Measurements from ENCODE around the gene SECTM1.

SECTM1 gene

GRCh38 chr17:82311971-82312370, 21.6 kb downstream of the SECTM1 start:
- Histone ChIP-seq H3K9me3 (ENCODE audit: control insufficient read depth, low read length) (no peaks in the 10 kb centered on the region), H3K36me3 (ENCODE audit: control insufficient read depth, insufficient read depth, low read length) (no peaks in the 10 kb centered on the region), H3K27ac (ENCODE audit: insufficient read depth, low read depth, low read length, poor library complexity, severe bottlenecking) (no peak overlapping the region), H3K4me3 (ENCODE audit: insufficient read depth, low read depth, low read length) (no peak overlapping the region), H3K4me1 (ENCODE audit: control insufficient read depth, insufficient read depth, low read length) (peaks cover 11% of the 10 kb centered on the region), H3K27me3 (ENCODE audit: control insufficient read depth, insufficient read depth, low read length, poor library complexity, severe bottlenecking) (no peaks in the 10 kb centered on the region)
- 94 to 96% methylated on average over 13 of the region's 13 CpGs for WGBS, 2 experiments

DNA sequence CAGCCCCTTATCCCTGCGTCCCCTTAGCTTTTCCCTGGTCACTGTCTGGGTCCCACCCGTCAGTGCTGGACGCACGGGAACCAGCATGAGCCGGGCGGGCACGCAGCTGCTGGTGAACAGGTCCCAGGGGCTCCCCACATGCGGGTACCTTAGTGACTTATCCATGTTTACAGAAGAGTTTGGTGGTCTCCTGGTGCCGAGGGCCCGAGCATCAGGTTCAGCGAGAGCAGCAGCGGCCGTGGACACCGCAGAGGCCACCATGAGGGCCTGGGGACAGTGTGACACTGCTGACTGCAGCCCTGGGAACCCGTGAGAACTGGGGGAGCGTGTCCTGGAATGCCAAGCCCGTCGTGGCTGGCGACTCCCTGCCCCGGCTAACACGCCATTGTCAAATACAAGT, 22.7 kb downstream of the SECTM1 start:
- WGBS, 2 experiments: 90 to 92% methylated on average over 21 of the region's 21 CpGs
- peaks cover 5% of the 10 kb centered on the region for H3K4me1 ChIP-seq (ENCODE audit: control insufficient read depth, insufficient read depth, low read length)

GRCh38 chr17:82309656-82310570, 23.7 kb downstream of the SECTM1 start:
- H3K36me3 ChIP-seq (ENCODE audit: control insufficient read depth, insufficient read depth, low read length): no peaks in the 10 kb centered on the region
- WGBS, 2 experiments: 92 to 93% methylated on average over 27 of the region's 27 CpGs

More for the DNA sequence above, 22.7 kb downstream of the SECTM1 start:
- H3K27ac ChIP-seq (ENCODE audit: insufficient read depth, low read depth, low read length, poor library complexity, severe bottlenecking): no peak overlapping the region
- no peaks in the 10 kb centered on the region for H3K36me3 ChIP-seq (ENCODE audit: control insufficient read depth, insufficient read depth, low read length)
- H3K9me3 ChIP-seq (ENCODE audit: control insufficient read depth, low read length): no peaks in the 10 kb centered on the region
- H3K4me3 ChIP-seq (ENCODE audit: insufficient read depth, low read depth, low read length): no peak overlapping the region
- no peaks in the 10 kb centered on the region for H3K27me3 ChIP-seq (ENCODE audit: control insufficient read depth, insufficient read depth, low read length, poor library complexity, severe bottlenecking)

GRCh38 chr17:82305727-82306300, 27.8 kb downstream of the SECTM1 start:
- no peaks in the 10 kb centered on the region for H3K36me3 ChIP-seq (ENCODE audit: control insufficient read depth, insufficient read depth, low read length)
- peaks cover 20% of the 10 kb centered on the region for H3K4me1 ChIP-seq (ENCODE audit: control insufficient read depth, insufficient read depth, low read length)
- H3K27me3 ChIP-seq (ENCODE audit: control insufficient read depth, insufficient read depth, low read length, poor library complexity, severe bottlenecking): no peaks in the 10 kb centered on the region
- WGBS, 2 experiments: 92 to 93% methylated on average over 20 of the region's 20 CpGs
- H3K9me3 ChIP-seq (ENCODE audit: control insufficient read depth, low read length): no peaks in the 10 kb centered on the region
- H3K4me3 ChIP-seq (ENCODE audit: insufficient read depth, low read depth, low read length): no peak overlapping the region
- no peak overlapping the region for H3K27ac ChIP-seq (ENCODE audit: insufficient read depth, low read depth, low read length, poor library complexity, severe bottlenecking)

More at GRCh38 chr17:82309656-82310570, 23.7 kb downstream of the SECTM1 start:
- Histone ChIP-seq H3K27me3 (ENCODE audit: control insufficient read depth, insufficient read depth, low read length, poor library complexity, severe bottlenecking) (no peaks in the 10 kb centered on the region), H3K9me3 (ENCODE audit: control insufficient read depth, low read length) (no peaks in the 10 kb centered on the region), H3K4me3 (ENCODE audit: insufficient read depth, low read depth, low read length) (no peak overlapping the region), H3K4me1 (ENCODE audit: control insufficient read depth, insufficient read depth, low read length) (peaks cover 8% of the 10 kb centered on the region), H3K27ac (ENCODE audit: insufficient read depth, low read depth, low read length, poor library complexity, severe bottlenecking) (no peak overlapping the region)

- Histone ChIP-seq H3K4me3 (ENCODE audit: insufficient read depth, low read depth, low read length) (no peak overlapping the region), H3K27ac (ENCODE audit: insufficient read depth, low read depth, low read length, poor library complexity, severe bottlenecking) (no peak overlapping the region), H3K36me3 (ENCODE audit: control insufficient read depth, insufficient read depth, low read length) (no peaks in the 10 kb centered on the region), H3K9me3 (ENCODE audit: control insufficient read depth, low read length) (no peaks in the 10 kb centered on the region), H3K4me1 (ENCODE audit: control insufficient read depth, insufficient read depth, low read length) (peaks cover 20% of the 10 kb centered on the region), H3K27me3 (ENCODE audit: control insufficient read depth, insufficient read depth, low read length, poor library complexity, severe bottlenecking) (no peaks in the 10 kb centered on the region)
- 89 to 91% methylated on average over 23 of the region's 23 CpGs for WGBS, 2 experiments
Observed at GRCh38 chr17:82304826-82305726, 28.5 kb downstream of the SECTM1 start.

- no peak overlapping the region for H3K27ac ChIP-seq (ENCODE audit: insufficient read depth, low read depth, low read length, poor library complexity, severe bottlenecking)
- H3K27me3 ChIP-seq (ENCODE audit: control insufficient read depth, insufficient read depth, low read length, poor library complexity, severe bottlenecking): no peaks in the 10 kb centered on the region
- no peaks in the 10 kb centered on the region for H3K9me3 ChIP-seq (ENCODE audit: control insufficient read depth, low read length)
- H3K36me3 ChIP-seq (ENCODE audit: control insufficient read depth, insufficient read depth, low read length): no peaks in the 10 kb centered on the region
- H3K4me1 ChIP-seq (ENCODE audit: control insufficient read depth, insufficient read depth, low read length): peaks cover 20% of the 10 kb centered on the region
- WGBS, 2 experiments: 78 to 79% methylated on average over 26 of the region's 26 CpGs
- no peak overlapping the region for H3K4me3 ChIP-seq (ENCODE audit: insufficient read depth, low read depth, low read length)
Observed at GRCh38 chr17:82303944-82304808, 29.4 kb downstream of the SECTM1 start.

- Histone ChIP-seq H3K4me3 (ENCODE audit: insufficient read depth, low read depth, low read length) (no peak overlapping the region), H3K36me3 (ENCODE audit: control insufficient read depth, insufficient read depth, low read length) (no peaks in the 10 kb centered on the region), H3K27ac (ENCODE audit: insufficient read depth, low read depth, low read length, poor library complexity, severe bottlenecking) (no peak overlapping the region), H3K27me3 (ENCODE audit: control insufficient read depth, insufficient read depth, low read length, poor library complexity, severe bottlenecking) (no peaks in the 10 kb centered on the region), H3K9me3 (ENCODE audit: control insufficient read depth, low read length) (no peaks in the 10 kb centered on the region), H3K4me1 (ENCODE audit: control insufficient read depth, insufficient read depth, low read length) (peaks cover 20% of the 10 kb centered on the region)
- 90% methylated on average over 35 of the region's 35 CpGs for WGBS, 2 experiments
Observed at GRCh38 chr17:82302991-82303943, 30.3 kb downstream of the SECTM1 start.

DNA sequence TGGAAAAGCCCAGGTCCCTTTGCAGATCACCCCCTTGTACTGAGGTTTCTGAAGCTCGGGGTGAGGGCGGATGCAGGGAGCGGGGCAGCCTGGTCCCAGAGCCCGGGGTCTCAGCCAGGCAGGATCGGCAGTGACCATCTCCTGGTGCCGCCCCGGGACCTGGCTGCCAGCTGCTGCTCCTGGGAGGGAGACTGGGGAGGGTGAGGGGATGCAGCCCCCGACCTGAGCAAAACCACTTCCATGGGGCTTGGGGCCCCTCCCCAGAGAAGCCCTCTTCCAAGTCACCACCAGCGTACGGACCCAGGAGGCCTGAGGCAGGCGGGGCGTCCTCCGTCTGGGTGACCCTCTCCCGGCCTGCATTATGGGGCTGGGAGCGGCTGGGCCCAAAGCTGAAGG, 31.0 kb downstream of the SECTM1 start:
- 93 to 96% methylated on average over 15 of the region's 15 CpGs for WGBS, 2 experiments
- Histone ChIP-seq H3K4me1 (ENCODE audit: control insufficient read depth, insufficient read depth, low read length) (peaks cover 20% of the 10 kb centered on the region), H3K9me3 (ENCODE audit: control insufficient read depth, low read length) (no peaks in the 10 kb centered on the region)

More for the DNA sequence above, 31.0 kb downstream of the SECTM1 start:
- H3K4me3 ChIP-seq (ENCODE audit: insufficient read depth, low read depth, low read length): no peak overlapping the region
- no peaks in the 10 kb centered on the region for H3K27me3 ChIP-seq (ENCODE audit: control insufficient read depth, insufficient read depth, low read length, poor library complexity, severe bottlenecking)
- H3K27ac ChIP-seq (ENCODE audit: insufficient read depth, low read depth, low read length, poor library complexity, severe bottlenecking): no peak overlapping the region
- no peaks in the 10 kb centered on the region for H3K36me3 ChIP-seq (ENCODE audit: control insufficient read depth, insufficient read depth, low read length)
